Activated CD4-positive, alpha-beta T cell treated with anti-CD3 and anti-CD28 coated beads, Interleukin-2, amount 10 ng/mL, durations not matched to agents 24 days and 14 days (primary cell): ENCODE data around the gene GAGE10. TPM values are rescaled to one million over a fixed set of nuclear protein-coding genes. Genes with fewer than 3 reads are reported as not detected.
"Not testable (repeated sequence)": the region's sequence is repeated elsewhere in the genome, so short reads cannot be mapped to it uniquely, and the experiment has no call there.

Experiments
- DNase-seq: peaks from one replicate; pipeline ENCODE4 v3.0.0; 2022
- H3K27ac Mint-ChIP-seq: one replicate; pipeline ENCODE4 v1.8.0; 2022; ENCODE audit warnings: mild to moderate bottlenecking, mixed read lengths
- H3K27me3 Mint-ChIP-seq: one replicate; pipeline ENCODE4 v1.8.0; 2022; ENCODE audit warnings: mixed read lengths
- H3K36me3 Mint-ChIP-seq: one replicate; pipeline ENCODE4 v1.8.0; 2022; ENCODE audit warnings: low read depth, mild to moderate bottlenecking, mixed read lengths
- H3K4me1 Mint-ChIP-seq: one replicate; pipeline ENCODE4 v1.8.0; 2021; ENCODE audit warnings: mixed read lengths
- H3K4me3 Mint-ChIP-seq: one replicate; pipeline ENCODE4 v1.8.0; 2022; ENCODE audit warnings: mild to moderate bottlenecking, moderate library complexity, mixed read lengths
- H3K9me3 Mint-ChIP-seq: one replicate; pipeline ENCODE4 v1.8.0; 2021; ENCODE audit warnings: mixed read lengths
- intact Hi-C: fragments of 100-400 bp; cut with micrococcal nuclease; formaldehyde crosslinking; loops from one replicate; pipeline ENCODE4 v1.15.1; 2023
- total RNA-seq: library from RNA; stranded (reverse); gene quantifications from 2 replicates; pipeline ENCODE4 v1.2.3, GENCODE V29; 2022

Gene GAGE10
- total RNA-seq, 1 donor from 2014 or later = not detected

- Mint-ChIP-seq H3K27ac (no peak overlapping the region), H3K4me3 (no peak overlapping the region), H3K4me1 (peaks cover 23% of the 10 kb centered on the region), H3K27me3 (no peaks in the 10 kb centered on the region), H3K36me3 (peaks cover 12% of the 10 kb centered on the region), H3K9me3 (no peaks in the 10 kb centered on the region)
- intact Hi-C loops = no loop called here
- no peak for DNase-seq
These were observed 16.9 kb upstream of the GAGE10 start for GRCh38 chrX:49286581-49286980.

GRCh38 chrX:49287665-49288064 lies 15.8 kb upstream of the GAGE10 start:
- Mint-ChIP-seq H3K4me3 (no peak overlapping the region), H3K9me3 (no peaks in the 10 kb centered on the region), H3K27me3 (no peaks in the 10 kb centered on the region), H3K36me3 (peaks cover 6% of the 10 kb centered on the region), H3K4me1 (peaks cover 17% of the 10 kb centered on the region), H3K27ac (peak overlapping the region; percentile 48)
- no peak for DNase-seq
- intact Hi-C loops = no loop called here

- Mint-ChIP-seq H3K27ac (no peak overlapping the region), H3K36me3 (peaks cover 6% of the 10 kb centered on the region), H3K4me3 (no peak overlapping the region), H3K4me1 (peaks cover 16% of the 10 kb centered on the region), H3K9me3 (no peaks in the 10 kb centered on the region), H3K27me3 (no peaks in the 10 kb centered on the region)
- DNase-seq = no peak
- intact Hi-C loops = no loop called here
These were observed 13.2 kb upstream of the GAGE10 start for GRCh38 chrX:49290215-49290614.

- intact Hi-C loops = no loop called here
These were observed 11.7 kb upstream of the GAGE10 start for GRCh38 chrX:49291615-49292337.

GRCh38 chrX:49292400-49293362 lies 10.8 kb upstream of the GAGE10 start:
- no peak overlapping the region for H3K27ac Mint-ChIP-seq
- no peaks in the 10 kb centered on the region for H3K9me3 Mint-ChIP-seq
- no peak overlapping the region for H3K4me3 Mint-ChIP-seq
- intact Hi-C loops = no loop called here
- peaks cover 10% of the 10 kb centered on the region for H3K4me1 Mint-ChIP-seq
- peaks cover 2% of the 10 kb centered on the region for H3K36me3 Mint-ChIP-seq
- peaks cover 3% of the 10 kb centered on the region for H3K27me3 Mint-ChIP-seq
- no peak for DNase-seq

More at GRCh38 chrX:49291615-49292337, 11.7 kb upstream of the GAGE10 start:
- DNase-seq = peak; percentile 89
- Mint-ChIP-seq H3K4me3 (no peak overlapping the region), H3K9me3 (no peaks in the 10 kb centered on the region), H3K27ac (no peak overlapping the region), H3K36me3 (peaks cover 6% of the 10 kb centered on the region), H3K27me3 (peaks cover 1% of the 10 kb centered on the region), H3K4me1 (peaks cover 16% of the 10 kb centered on the region)

GRCh38 chrX:49299293-49299692 lies 4.2 kb upstream of the GAGE10 start:
- intact Hi-C loops, H3K36me3 Mint-ChIP-seq, H3K9me3 Mint-ChIP-seq, DNase-seq, H3K27ac Mint-ChIP-seq, H3K27me3 Mint-ChIP-seq, H3K4me1 Mint-ChIP-seq, H3K4me3 Mint-ChIP-seq: not testable (repeated sequence)

GRCh38 chrX:49300703-49301102 lies 2.7 kb upstream of the GAGE10 start:
- intact Hi-C loops = no loop called here
- H3K36me3 Mint-ChIP-seq = no peaks in the 10 kb centered on the region

GRCh38 chrX:49307775-49308174 lies 4.3 kb downstream of the GAGE10 start:
- not testable (repeated sequence) for H3K27ac Mint-ChIP-seq, H3K36me3 Mint-ChIP-seq, H3K27me3 Mint-ChIP-seq, H3K9me3 Mint-ChIP-seq, H3K4me3 Mint-ChIP-seq, DNase-seq
- peaks cover 16% of the 10 kb centered on the region for H3K4me1 Mint-ChIP-seq
- intact Hi-C loops = loop anchor here (5.0 kb wide), 1 partner anchor 35 kb away; no protein-coding TSS in a partner anchor

More at GRCh38 chrX:49300703-49301102, 2.7 kb upstream of the GAGE10 start:
- DNase-seq = no peak
- Mint-ChIP-seq H3K9me3 (no peaks in the 10 kb centered on the region), H3K4me1 (no peaks in the 10 kb centered on the region), H3K27ac (no peak overlapping the region), H3K27me3 (peaks cover 6% of the 10 kb centered on the region), H3K4me3 (no peak overlapping the region)

GRCh38 chrX:49308604-49309269 lies 5.3 kb downstream of the GAGE10 start:
- H3K27me3 Mint-ChIP-seq = peaks cover 5% of the 10 kb centered on the region
- H3K4me3 Mint-ChIP-seq = peak overlapping the region; percentile 85
- peak; percentile 79 for DNase-seq
- intact Hi-C loops = loop anchor here (5.0 kb wide), 1 partner anchor 36 kb away; no protein-coding TSS in a partner anchor
- no peaks in the 10 kb centered on the region for H3K36me3 Mint-ChIP-seq
- no peaks in the 10 kb centered on the region for H3K9me3 Mint-ChIP-seq
- peaks cover 16% of the 10 kb centered on the region for H3K4me1 Mint-ChIP-seq
- peak overlapping the region; percentile 74 for H3K27ac Mint-ChIP-seq

GRCh38 chrX:49309401-49309981 lies 6.0 kb downstream of the GAGE10 start:
- DNase-seq = peak; percentile 64
- Mint-ChIP-seq H3K27me3 (peaks cover 5% of the 10 kb centered on the region), H3K4me1 (peaks cover 16% of the 10 kb centered on the region)

GRCh38 chrX:49310371-49310770 lies 6.9 kb downstream of the GAGE10 start:
- H3K36me3 Mint-ChIP-seq = no peaks in the 10 kb centered on the region
- intact Hi-C loops = no loop called here
- H3K4me3 Mint-ChIP-seq = no peak overlapping the region
- H3K9me3 Mint-ChIP-seq = no peaks in the 10 kb centered on the region
- H3K4me1 Mint-ChIP-seq = peaks cover 16% of the 10 kb centered on the region
- DNase-seq = no peak
- H3K27ac Mint-ChIP-seq = no peak overlapping the region
- H3K27me3 Mint-ChIP-seq = peaks cover 5% of the 10 kb centered on the region

More at GRCh38 chrX:49309401-49309981, 6.0 kb downstream of the GAGE10 start:
- Mint-ChIP-seq H3K27ac (peak overlapping the region; percentile 74), H3K9me3 (no peaks in the 10 kb centered on the region), H3K36me3 (no peaks in the 10 kb centered on the region), H3K4me3 (peak overlapping the region; percentile 85)
- intact Hi-C loops = loop anchor here (5.0 kb wide), 1 partner anchor 37 kb away; no protein-coding TSS in a partner anchor

GRCh38 chrX:49312176-49312575 lies 8.7 kb downstream of the GAGE10 start:
- intact Hi-C loops = no loop called here
- Mint-ChIP-seq H3K9me3 (no peaks in the 10 kb centered on the region), H3K27ac (no peak overlapping the region), H3K36me3 (no peaks in the 10 kb centered on the region), H3K27me3 (peaks cover 3% of the 10 kb centered on the region), H3K4me3 (no peak overlapping the region), H3K4me1 (peaks cover 16% of the 10 kb centered on the region)
- no peak for DNase-seq

GRCh38 chrX:49316085-49316484 lies 12.6 kb downstream of the GAGE10 start:
- Mint-ChIP-seq H3K4me1 (no peaks in the 10 kb centered on the region), H3K4me3 (no peak overlapping the region), H3K9me3 (no peaks in the 10 kb centered on the region), H3K36me3 (no peaks in the 10 kb centered on the region), H3K27me3 (no peaks in the 10 kb centered on the region), H3K27ac (no peak overlapping the region)
- intact Hi-C loops = no loop called here
- no peak for DNase-seq
